ENCODE data around the gene SNCA.

Gene SNCA

DNA sequence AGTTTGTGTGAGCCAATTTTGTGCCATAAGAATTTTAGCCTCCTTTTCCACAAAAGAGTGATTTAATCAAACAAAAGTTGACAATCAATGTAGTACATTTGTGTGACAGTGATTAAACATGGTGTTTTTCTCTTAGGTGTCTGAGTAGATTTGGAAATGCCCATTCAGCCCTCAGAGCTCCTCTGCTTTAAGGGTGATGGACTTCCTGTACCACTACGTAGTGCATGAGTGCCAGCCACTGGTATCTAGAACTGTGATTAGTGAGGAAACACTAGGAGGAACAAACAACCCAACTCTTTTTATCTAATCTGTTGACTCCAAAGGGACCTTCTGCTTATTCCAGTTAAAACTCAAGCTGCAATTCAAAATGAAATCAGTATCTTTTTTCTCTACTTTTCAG lies 151.7 kb downstream of the SNCA start:
- TF ChIP-seq USF1 (IDR thresholded peaks at IDR 0.05) (no peak), YY1 (IDR thresholded peaks at IDR 0.05; ENCODE audit: low read depth) (no peak), CREB1 (IDR thresholded peaks at IDR 0.05; ENCODE audit: low read depth) (no peak), TAF1 (IDR thresholded peaks at IDR 0.05; ENCODE audit: low read depth) (no peak), FOXM1 (IDR thresholded peaks at IDR 0.05; ENCODE audit: borderline replicate concordance, low read depth) (no peak), EGR1 (IDR thresholded peaks at IDR 0.05) (no peak), EP300 (IDR thresholded peaks at IDR 0.05; ENCODE audit: borderline replicate concordance) (no peak), NFIC (IDR thresholded peaks at IDR 0.05) (no peak), CEBPB (IDR thresholded peaks at IDR 0.05) (no peak), ZBTB7A (IDR thresholded peaks at IDR 0.05; ENCODE audit: low read depth) (no peak), MAX (IDR thresholded peaks at IDR 0.05) (no peak), RAD21 (IDR thresholded peaks at IDR 0.05; ENCODE audit: low read depth) (no peak)
- TF ChIP-seq, protein P1, sequence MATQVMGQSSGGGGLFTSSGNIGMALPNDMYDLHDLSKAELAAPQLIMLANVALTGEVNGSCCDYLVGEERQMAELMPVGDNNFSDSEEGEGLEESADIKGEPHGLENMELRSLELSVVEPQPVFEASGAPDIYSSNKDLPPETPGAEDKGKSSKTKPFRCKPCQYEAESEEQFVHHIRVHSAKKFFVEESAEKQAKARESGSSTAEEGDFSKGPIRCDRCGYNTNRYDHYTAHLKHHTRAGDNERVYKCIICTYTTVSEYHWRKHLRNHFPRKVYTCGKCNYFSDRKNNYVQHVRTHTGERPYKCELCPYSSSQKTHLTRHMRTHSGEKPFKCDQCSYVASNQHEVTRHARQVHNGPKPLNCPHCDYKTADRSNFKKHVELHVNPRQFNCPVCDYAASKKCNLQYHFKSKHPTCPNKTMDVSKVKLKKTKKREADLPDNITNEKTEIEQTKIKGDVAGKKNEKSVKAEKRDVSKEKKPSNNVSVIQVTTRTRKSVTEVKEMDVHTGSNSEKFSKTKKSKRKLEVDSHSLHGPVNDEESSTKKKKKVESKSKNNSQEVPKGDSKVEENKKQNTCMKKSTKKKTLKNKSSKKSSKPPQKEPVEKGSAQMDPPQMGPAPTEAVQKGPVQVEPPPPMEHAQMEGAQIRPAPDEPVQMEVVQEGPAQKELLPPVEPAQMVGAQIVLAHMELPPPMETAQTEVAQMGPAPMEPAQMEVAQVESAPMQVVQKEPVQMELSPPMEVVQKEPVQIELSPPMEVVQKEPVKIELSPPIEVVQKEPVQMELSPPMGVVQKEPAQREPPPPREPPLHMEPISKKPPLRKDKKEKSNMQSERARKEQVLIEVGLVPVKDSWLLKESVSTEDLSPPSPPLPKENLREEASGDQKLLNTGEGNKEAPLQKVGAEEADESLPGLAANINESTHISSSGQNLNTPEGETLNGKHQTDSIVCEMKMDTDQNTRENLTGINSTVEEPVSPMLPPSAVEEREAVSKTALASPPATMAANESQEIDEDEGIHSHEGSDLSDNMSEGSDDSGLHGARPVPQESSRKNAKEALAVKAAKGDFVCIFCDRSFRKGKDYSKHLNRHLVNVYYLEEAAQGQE (IDR thresholded peaks at IDR 0.05; ENCODE audit: low read depth) = no peak

- TF ChIP-seq MAX (IDR thresholded peaks at IDR 0.05) = no peak
- TF ChIP-seq EP300 (IDR thresholded peaks at IDR 0.05; ENCODE audit: borderline replicate concordance) = no peak
- TF ChIP-seq ZBTB7A (IDR thresholded peaks at IDR 0.05; ENCODE audit: low read depth) = no peak
- no peak for TF ChIP-seq FOXM1 (IDR thresholded peaks at IDR 0.05; ENCODE audit: borderline replicate concordance, low read depth)
- TF ChIP-seq TEAD4 (IDR thresholded peaks at IDR 0.05) = no peak
- TF ChIP-seq, protein P1 (IDR thresholded peaks at IDR 0.05; ENCODE audit: low read depth) = no peak
- TF ChIP-seq TAF1 (IDR thresholded peaks at IDR 0.05; ENCODE audit: low read depth) = no peak
- TF ChIP-seq CREB1 (IDR thresholded peaks at IDR 0.05; ENCODE audit: low read depth) = no peak
- no peak for TF ChIP-seq TCF12 (IDR thresholded peaks at IDR 0.05; ENCODE audit: low read depth)
- no peak for TF ChIP-seq NFIC (IDR thresholded peaks at IDR 0.05)
- TF ChIP-seq CEBPB (IDR thresholded peaks at IDR 0.05) = no peak
- TF ChIP-seq USF1 (IDR thresholded peaks at IDR 0.05) = no peak
- TF ChIP-seq EGR1 (IDR thresholded peaks at IDR 0.05) = no peak
- TF ChIP-seq RAD21 (IDR thresholded peaks at IDR 0.05; ENCODE audit: low read depth) = no peak
- no peak for TF ChIP-seq YY1 (IDR thresholded peaks at IDR 0.05; ENCODE audit: low read depth)
Observed at GRCh38 chr4:89684536-89684935, 152.4 kb downstream of the SNCA start.

- no peak for TF ChIP-seq ZBTB7A (IDR thresholded peaks at IDR 0.05; ENCODE audit: low read depth)
- no peak for TF ChIP-seq TCF12 (IDR thresholded peaks at IDR 0.05; ENCODE audit: low read depth)
- no peak for TF ChIP-seq TEAD4 (IDR thresholded peaks at IDR 0.05)
- TF ChIP-seq CREB1 (IDR thresholded peaks at IDR 0.05; ENCODE audit: low read depth) = no peak
- TF ChIP-seq YY1 (IDR thresholded peaks at IDR 0.05; ENCODE audit: low read depth) = no peak
- no peak for TF ChIP-seq RAD21 (IDR thresholded peaks at IDR 0.05; ENCODE audit: low read depth)
- no peak for TF ChIP-seq EP300 (IDR thresholded peaks at IDR 0.05; ENCODE audit: borderline replicate concordance)
- no peak for TF ChIP-seq NFIC (IDR thresholded peaks at IDR 0.05)
- no peak for TF ChIP-seq MAX (IDR thresholded peaks at IDR 0.05)
Observed at GRCh38 chr4:89682808-89683207, 154.2 kb downstream of the SNCA start.

DNA sequence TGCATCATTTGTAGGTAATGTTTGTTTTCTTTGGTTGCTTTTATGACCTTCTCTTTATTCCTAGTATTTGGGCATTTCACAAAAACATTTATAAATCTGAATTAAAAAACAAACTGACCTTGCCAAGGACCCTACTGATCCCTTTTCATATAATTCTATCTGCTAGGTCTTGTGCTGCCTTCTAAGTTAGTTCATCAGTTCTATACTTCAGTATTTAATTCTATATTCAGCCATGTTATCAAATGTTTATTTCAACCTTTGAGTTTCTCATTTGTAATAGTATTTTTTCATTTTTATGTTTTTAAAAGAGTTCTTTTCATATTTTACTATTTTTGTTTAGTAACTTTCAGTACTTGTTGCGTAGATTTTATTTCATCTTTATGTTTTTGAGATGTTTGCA lies 155.3 kb downstream of the SNCA start:
- TF ChIP-seq, protein P1 (IDR thresholded peaks at IDR 0.05; ENCODE audit: low read depth) = no peak
- TF ChIP-seq ZBTB7A (IDR thresholded peaks at IDR 0.05; ENCODE audit: low read depth) = no peak
- no peak for TF ChIP-seq EGR1 (IDR thresholded peaks at IDR 0.05)
- no peak for TF ChIP-seq RAD21 (IDR thresholded peaks at IDR 0.05; ENCODE audit: low read depth)
- no peak for TF ChIP-seq CREB1 (IDR thresholded peaks at IDR 0.05; ENCODE audit: low read depth)
- TF ChIP-seq YY1 (IDR thresholded peaks at IDR 0.05; ENCODE audit: low read depth) = no peak
- TF ChIP-seq CEBPB (IDR thresholded peaks at IDR 0.05) = no peak
- TF ChIP-seq TCF12 (IDR thresholded peaks at IDR 0.05; ENCODE audit: low read depth) = no peak
- TF ChIP-seq MAX (IDR thresholded peaks at IDR 0.05) = no peak
- TF ChIP-seq EP300 (IDR thresholded peaks at IDR 0.05; ENCODE audit: borderline replicate concordance) = no peak
- no peak for TF ChIP-seq TEAD4 (IDR thresholded peaks at IDR 0.05)
- no peak for TF ChIP-seq USF1 (IDR thresholded peaks at IDR 0.05)
- no peak for TF ChIP-seq FOXM1 (IDR thresholded peaks at IDR 0.05; ENCODE audit: borderline replicate concordance, low read depth)
- no peak for TF ChIP-seq TAF1 (IDR thresholded peaks at IDR 0.05; ENCODE audit: low read depth)
- TF ChIP-seq NFIC (IDR thresholded peaks at IDR 0.05) = no peak
